GM12878 (cell line): ENCODE measurements around the gene IGF2BP1. TPM values are rescaled to one million over a fixed set of nuclear protein-coding genes. Genes with fewer than 3 reads are reported as not detected.

Experiments used
- ATAC-seq: fragments of 200-7000 bp; cut with Tn5 transposase; 3 replicates; pipeline ENCODE4 v1.9.1; 2020; ENCODE audit warnings: mild to moderate bottlenecking, moderate library complexity
- BruUV-seq: library from RNA; stranded (reverse); fragments of 400-500 nt; replicated peaks from 2 replicates; lab custom pipeline; 2021; lab: Mats Ljungman, UMichigan
- CTCF ChIA-PET: fragments of 300-600 bp; sonication (Branson Sonifier 250); formaldehyde crosslinking; extraction: SDS; loops from one replicate; lab custom pipeline; 2021; ENCODE audit warnings: inconsistent platforms; lab: Yijun Ruan, JAX
- POLR2A ChIA-PET: fragments of 350-600 bp; formaldehyde crosslinking; extraction: SDS; loops from one replicate; lab custom pipeline; 2021; ENCODE audit warnings: inconsistent platforms; lab: Charles Lee
- RAD21 ChIA-PET: fragments of 300-600 bp; sonication (Branson Sonifier 250); formaldehyde crosslinking; loops from one replicate; lab custom pipeline; 2023; ENCODE audit warnings: antibody characterized with exemption; ENCODE audit not compliant: unreplicated experiment; lab: Charles Lee
- SMC1A ChIA-PET: fragments of 300-600 bp; sonication (Branson Sonifier 250); formaldehyde crosslinking; loops from one replicate; lab custom pipeline; 2023; ENCODE audit not compliant: unreplicated experiment, uncharacterized antibody; lab: Charles Lee
- DNase-seq: peaks from one replicate; pipeline ENCODE4 v3.0.0-alpha.2; 2011; ENCODE audit warnings: low read depth, low spot score
- FAIRE-seq: peaks from 3 replicates; lab custom pipeline; 2011; peaks lifted over from hg19 to GRCh38; lab: Jason Lieb, UNC
- H2AFZ ChIP-seq: 2 replicates; pipeline ENCODE4 v1.6.0; 2011; ENCODE audit warnings: low read depth, low read length, control low read depth; ENCODE audit not compliant: control insufficient read depth
- H3K27ac ChIP-seq: 2 replicates; pipeline ENCODE4 v1.5.1; 2011; ENCODE audit warnings: control low read depth; ENCODE audit not compliant: control insufficient read depth, insufficient read depth
- H3K27me3 ChIP-seq, 2 experiments: replicated peaks in 1 of 2; 2 replicates each; pipeline versions ENCODE4 v1.6.0 to v1.6.1; 2011; ENCODE audit warnings: low read length in 1 of 2; ENCODE audit not compliant: control insufficient read depth in 2 of 2, insufficient read depth in 2 of 2
- H3K36me3 ChIP-seq, 2 experiments: 2 replicates each; pipeline ENCODE4 v1.5.1; 2011; ENCODE audit warnings: low read length in 1 of 2; ENCODE audit not compliant: control insufficient read depth in 2 of 2, insufficient read depth in 2 of 2
- H3K4me1 ChIP-seq: 2 replicates; pipeline ENCODE4 v1.6.1; 2011; ENCODE audit warnings: mild to moderate bottlenecking, low read length, moderate library complexity, mixed read lengths; ENCODE audit not compliant: control insufficient read depth, insufficient read depth
- H3K4me2 ChIP-seq: 2 replicates; pipeline ENCODE4 v1.6.0; 2011; ENCODE audit warnings: control low read depth; ENCODE audit not compliant: control insufficient read depth, insufficient read depth
- H3K4me3 ChIP-seq: fragments of 200-600 bp; sonication (generic); 2 replicates; pipeline ENCODE4 v1.5.1; 2016
- H3K79me2 ChIP-seq: 2 replicates; pipeline ENCODE4 v1.6.0; 2011; ENCODE audit warnings: low read length; ENCODE audit not compliant: control insufficient read depth, insufficient read depth
- H3K9ac ChIP-seq: 2 replicates; pipeline ENCODE4 v1.8.0; 2011; ENCODE audit warnings: low read length, control low read depth, mixed read lengths; ENCODE audit not compliant: control insufficient read depth, insufficient read depth
- H3K9me3 ChIP-seq: replicated peaks from 3 replicates; pipeline ENCODE4 v1.5.1; 2011; ENCODE audit warnings: mild to moderate bottlenecking, low read length; ENCODE audit not compliant: control insufficient read depth, insufficient read depth
- H4K20me1 ChIP-seq: 2 replicates; pipeline ENCODE4 v1.6.0; 2011; ENCODE audit not compliant: control insufficient read depth, insufficient read depth
- BRCA1 ChIP-seq: IDR thresholded peaks from 2 replicates; pipeline ENCODE4 v1.6.1; 2011; ENCODE audit warnings: low read depth, low read length, improper control_type of control experiment
- CREB1 ChIP-seq: IDR thresholded peaks from 2 replicates; pipeline ENCODE4 v1.6.1; 2012; ENCODE audit warnings: low read depth, mild to moderate bottlenecking, inconsistent platforms
- DPF2 ChIP-seq: fragments of 450-650 bp; IDR thresholded peaks from 2 replicates; pipeline ENCODE4 v1.6.1; 2017; ENCODE audit warnings: mild to moderate bottlenecking
- EP300 ChIP-seq, 2 experiments: fragments of 150-350 bp in 1 of 2; IDR thresholded peaks; 2 replicates each; pipeline ENCODE4 v1.6.1; 2011 to 2012; ENCODE audit warnings: low read depth in 2 of 2, low read length in 2 of 2, borderline replicate concordance in 1 of 2, improper control_type of control experiment in 1 of 2, inconsistent platforms in 1 of 2; ENCODE audit not compliant: control insufficient read depth in 1 of 2
- EZH2 ChIP-seq: IDR thresholded peaks from 2 replicates; pipeline ENCODE4 v1.6.1; 2012; ENCODE audit warnings: low read depth, mild to moderate bottlenecking, control low read depth, inconsistent platforms, low read length, borderline replicate concordance; ENCODE audit not compliant: control insufficient read depth
- KLF5 ChIP-seq: fragments of 450-650 bp; IDR thresholded peaks from 2 replicates; pipeline ENCODE4 v1.6.1; 2014; ENCODE audit warnings: mild to moderate bottlenecking; ENCODE audit not compliant: partially characterized antibody
- MYC ChIP-seq: IDR thresholded peaks from 2 replicates; pipeline ENCODE4 v1.6.1; 2011; ENCODE audit warnings: mild to moderate bottlenecking, low read length, moderate library complexity, inconsistent platforms; ENCODE audit not compliant: insufficient read depth, insufficient replicate concordance, insufficient read length, severe bottlenecking
- RAD21 ChIP-seq: IDR thresholded peaks from 2 replicates; pipeline ENCODE4 v1.6.1; 2011; ENCODE audit warnings: mild to moderate bottlenecking, low read depth, low read length, moderate library complexity; ENCODE audit not compliant: insufficient read depth
- SIN3A ChIP-seq: IDR thresholded peaks from 2 replicates; pipeline ENCODE4 v1.6.1; 2012; ENCODE audit warnings: low read depth, low read length, improper control_type of control experiment
- SREBF1 ChIP-seq: IDR thresholded peaks from 2 replicates; pipeline ENCODE4 v1.6.1; 2012; ENCODE audit warnings: mild to moderate bottlenecking, low read length
- YY1 ChIP-seq: IDR thresholded peaks from 2 replicates; pipeline ENCODE4 v1.6.1; 2011; ENCODE audit warnings: low read depth, mild to moderate bottlenecking, low read length
- ZNF217 ChIP-seq: fragments of 450-650 bp; IDR thresholded peaks from 2 replicates; pipeline ENCODE4 v1.6.1; 2017; ENCODE audit warnings: antibody characterized with exemption, mild to moderate bottlenecking
- ZNF384 ChIP-seq: IDR thresholded peaks from 2 replicates; pipeline ENCODE4 v1.6.1; 2012; ENCODE audit warnings: low read depth, mild to moderate bottlenecking, low read length, improper control_type of control experiment, borderline replicate concordance
- ZZZ3 ChIP-seq: IDR thresholded peaks from 2 replicates; pipeline ENCODE4 v1.6.1; 2011; ENCODE audit warnings: low read depth; ENCODE audit not compliant: control insufficient read depth, insufficient read length
- WGBS: methylation state at CpG from one replicate; pipeline ENCODE4 v1.1.6; 2016; ENCODE audit warnings: low lambda C conversion rate; ENCODE audit not compliant: insufficient replicate concordance, insufficient coverage; ENCODE audit errors: missing lambda C conversion rate; 5-methylcytosine and 5-hydroxymethylcytosine counted together
- in situ Hi-C: fragments of 300-500 bp; cut with MboI; formaldehyde crosslinking; loops from 9 replicates; pipeline ENCODE4 v1.14.3; 2018; ENCODE audit warnings: mixed read lengths
- intact Hi-C: fragments of 100-400 bp; cut with micrococcal nuclease; formaldehyde crosslinking; loops from one replicate; pipeline ENCODE4 v1.14.2; 2022; ENCODE audit not compliant: unreplicated experiment
- polyA plus RNA-seq, 11 experiments: library from polyadenylated mRNA; depleted of rRNA in 4 of 11; unstranded in 6 of 11; stranded (reverse) in 5 of 11; fragments of >200 nt; fragmentation: Nextera tagmentation in 4 of 11; fragmentation: Illumina TruSeq in 1 of 11; extraction: Ambion mirVana in 4 of 11; extraction: Trizol in 1 of 11; gene quantifications; 1 replicate in 1 of 11; 2 replicates in 10 of 11; pipeline versions ENCODE4 v1.2.1 to v1.2.3, GENCODE V29; 2011 to 2016; ENCODE audit warnings: inconsistent platforms in 2 of 11, missing spikeins in 2 of 11, low read depth in 1 of 11
- total RNA-seq, 4 experiments: library from RNA; depleted of rRNA in 3 of 4; stranded (reverse); fragments of >200 nt in 3 of 4; fragmentation: Illumina TruSeq in 1 of 4; extraction: Trizol in 1 of 4; gene quantifications; 2 replicates each; pipeline versions ENCODE4 v1.2.1 to v1.2.3, GENCODE V29; 2013 to 2021
- TF ChIP-seq, protein P1 (sequence below): fragments of 450-650 bp; IDR thresholded peaks from 2 replicates; pipeline ENCODE4 v1.6.1; 2017; ENCODE audit warnings: mild to moderate bottlenecking

IGF2BP1 gene
- total and polyA plus RNA-seq, 10 of the 15 experiments (the other 5 are each of a cell fraction or from before 2014, with no cell fraction given): 0.04 to 2.4 (median 0.13) TPM; not detected in 1

DNA sequence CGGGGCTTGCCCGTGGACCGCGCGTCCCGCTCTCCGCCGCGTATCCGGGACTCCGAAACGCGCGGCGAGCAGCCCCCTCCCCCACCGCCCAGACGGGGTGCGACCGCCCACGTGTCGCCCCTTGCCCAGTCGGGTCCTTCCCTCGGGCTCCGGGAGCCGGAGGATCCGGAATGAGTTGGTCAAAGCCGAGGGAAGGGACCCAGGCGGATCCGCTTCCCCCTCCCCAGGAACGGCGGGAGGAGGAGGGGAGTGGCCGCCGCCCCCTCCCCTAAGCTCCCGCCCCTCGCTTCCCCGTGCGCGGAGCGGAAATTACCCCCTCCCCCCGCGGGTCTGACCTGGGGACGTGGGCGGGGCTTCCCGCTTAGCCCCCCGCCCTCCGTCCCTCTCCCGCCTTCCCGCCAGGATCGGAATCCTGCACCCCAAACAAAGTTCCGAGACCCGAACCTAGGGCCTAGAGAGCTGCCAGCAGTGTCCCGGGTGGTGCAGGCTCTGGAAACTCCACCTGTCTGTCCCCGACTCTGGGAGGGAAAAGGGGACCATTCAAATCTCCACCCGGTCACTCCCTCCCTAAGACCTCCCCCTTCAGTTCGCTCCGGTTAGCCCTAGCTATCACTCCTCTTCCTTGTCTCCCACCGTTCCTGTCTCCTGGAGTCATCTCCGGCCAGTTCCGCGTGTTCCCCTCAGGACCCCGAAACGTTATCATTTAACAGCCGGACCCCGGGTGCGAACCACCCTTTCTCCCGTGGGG lies 1.0 kb upstream of the IGF2BP1 start:
- ChIA-PET CTCF (no interaction called here), SMC1A (no interaction called here), POLR2A (interaction anchor here (0.6 kb wide), 1 partner anchor 291 kb away, joined by 4 read pairs; no protein-coding TSS in a partner anchor), RAD21 (interaction anchor here (0.7 kb wide), 1 partner anchor 102 kb away, joined by 3 read pairs; no protein-coding TSS in a partner anchor)
- DNase-seq (no peak), ATAC-seq (peak; percentile 38), FAIRE-seq (no peak)
- H3K4me2 ChIP-seq: peak overlapping the region; percentile 47; the same call in 1 of the 2 replicates
- H2AFZ ChIP-seq: no peak overlapping the region
- no peaks in the 10 kb centered on the region for H3K36me3 ChIP-seq
- H3K27me3 ChIP-seq: peaks cover 17 to 23% of the 10 kb centered on the region in 2 experiments
- BruUV-seq: no TSS peak
- WGBS: 23% methylated on average over 65 of the region's 66 CpGs
- H3K4me3 ChIP-seq: no peak overlapping the region
- no peak overlapping the region for H3K27ac ChIP-seq
- TF ChIP-seq DPF2: 0 out of 2 replicates have a peak, but pooled peaks have one; percentile 14
- no peak for TF ChIP-seq YY1
- TF ChIP-seq EZH2: peak; percentile 95; the same call in 1 of the 2 replicates
- intact Hi-C loops (no loop called here), in situ Hi-C loops (no loop called here)
- H3K79me2 ChIP-seq: no peaks in the 10 kb centered on the region
- H3K9me3 ChIP-seq: no peaks in the 10 kb centered on the region
- no peak overlapping the region for H3K9ac ChIP-seq
- no peaks in the 10 kb centered on the region; the same call in 1 of the 2 replicates for H4K20me1 ChIP-seq
- peaks cover 4% of the 10 kb centered on the region; the same call in 1 of the 2 replicates for H3K4me1 ChIP-seq

DNA sequence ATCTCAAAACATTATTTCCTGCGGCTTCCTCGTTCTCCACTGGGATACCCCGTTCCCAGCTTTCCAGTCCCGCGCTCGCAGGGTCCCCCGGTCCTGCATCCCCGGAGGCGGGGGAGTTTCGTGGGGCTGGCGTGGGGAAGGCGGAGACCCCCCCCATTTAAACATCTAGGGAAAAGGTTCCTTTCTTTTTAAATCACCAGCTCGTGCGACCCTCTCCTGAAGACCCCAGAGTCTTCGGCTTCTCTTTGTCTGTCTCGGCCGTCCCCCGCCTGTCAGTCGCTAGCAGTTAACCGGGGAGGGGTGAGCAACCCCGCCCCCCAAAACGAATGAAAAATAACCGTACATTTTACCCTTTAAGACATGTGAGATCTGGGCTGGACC lies 473 bp upstream of the IGF2BP1 start:
- H3K36me3 ChIP-seq: no peaks in the 10 kb centered on the region
- peaks cover 17 to 23% of the 10 kb centered on the region in 2 experiments for H3K27me3 ChIP-seq
- ChIA-PET CTCF (no interaction called here), SMC1A (no interaction called here), RAD21 (interaction anchor here (0.7 kb wide), 1 partner anchor 103 kb away, joined by 3 read pairs; no protein-coding TSS in a partner anchor), POLR2A (interaction anchor here (0.7 kb wide), 1 partner anchor 7 kb away, joined by 4 read pairs; no protein-coding TSS in a partner anchor)
- H3K4me3 ChIP-seq: no peak overlapping the region
- BruUV-seq: no TSS peak
- H3K4me1 ChIP-seq: peaks cover 4% of the 10 kb centered on the region; the same call in 1 of the 2 replicates
- no peak overlapping the region for H3K27ac ChIP-seq
- H3K79me2 ChIP-seq: no peaks in the 10 kb centered on the region
- no peak for ATAC-seq
- no peak overlapping the region for H3K9ac ChIP-seq
- DNase-seq: no peak
- H4K20me1 ChIP-seq: no peaks in the 10 kb centered on the region; the same call in 1 of the 2 replicates
- peak overlapping the region; percentile 47; the same call in 1 of the 2 replicates for H3K4me2 ChIP-seq
- intact Hi-C loops (no loop called here), in situ Hi-C loops (no loop called here)
- no peak overlapping the region for H2AFZ ChIP-seq
- WGBS: 20% methylated on average over 23 of the region's 23 CpGs
- FAIRE-seq: no peak
- H3K9me3 ChIP-seq: no peaks in the 10 kb centered on the region
- TF ChIP-seq ZNF384 (no peak), ZNF217 (no peak), CREB1 (no peak), DPF2 (no peak), ZZZ3 (no peak), SREBF1 (no peak), RAD21 (no peak), BRCA1 (no peak), MYC (no peak), EP300 (IDR thresholded peaks at IDR 0.05; ENCODE audit: borderline replicate concordance in 1 of 2, control insufficient read depth in 1 of 2, low read depth in 2 of 2, low read length in 2 of 2) (no peak), SIN3A (no peak), KLF5 (no peak)
- TF ChIP-seq, protein P1, sequence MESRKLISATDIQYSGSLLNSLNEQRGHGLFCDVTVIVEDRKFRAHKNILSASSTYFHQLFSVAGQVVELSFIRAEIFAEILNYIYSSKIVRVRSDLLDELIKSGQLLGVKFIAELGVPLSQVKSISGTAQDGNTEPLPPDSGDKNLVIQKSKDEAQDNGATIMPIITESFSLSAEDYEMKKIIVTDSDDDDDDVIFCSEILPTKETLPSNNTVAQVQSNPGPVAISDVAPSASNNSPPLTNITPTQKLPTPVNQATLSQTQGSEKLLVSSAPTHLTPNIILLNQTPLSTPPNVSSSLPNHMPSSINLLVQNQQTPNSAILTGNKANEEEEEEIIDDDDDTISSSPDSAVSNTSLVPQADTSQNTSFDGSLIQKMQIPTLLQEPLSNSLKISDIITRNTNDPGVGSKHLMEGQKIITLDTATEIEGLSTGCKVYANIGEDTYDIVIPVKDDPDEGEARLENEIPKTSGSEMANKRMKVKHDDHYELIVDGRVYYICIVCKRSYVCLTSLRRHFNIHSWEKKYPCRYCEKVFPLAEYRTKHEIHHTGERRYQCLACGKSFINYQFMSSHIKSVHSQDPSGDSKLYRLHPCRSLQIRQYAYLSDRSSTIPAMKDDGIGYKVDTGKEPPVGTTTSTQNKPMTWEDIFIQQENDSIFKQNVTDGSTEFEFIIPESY: no peak
